NCI-H510A (cell line): ENCODE results near the gene FNIP1.
"Not testable (repeated sequence)": the region's sequence is repeated elsewhere in the genome, so short reads cannot be mapped to it uniquely, and the experiment has no call there.

Experiments used
- DNase-seq: peaks from one replicate; lab custom pipeline; 2025; lab: John Stamatoyannopoulos, UW

Gene FNIP1

DNA sequence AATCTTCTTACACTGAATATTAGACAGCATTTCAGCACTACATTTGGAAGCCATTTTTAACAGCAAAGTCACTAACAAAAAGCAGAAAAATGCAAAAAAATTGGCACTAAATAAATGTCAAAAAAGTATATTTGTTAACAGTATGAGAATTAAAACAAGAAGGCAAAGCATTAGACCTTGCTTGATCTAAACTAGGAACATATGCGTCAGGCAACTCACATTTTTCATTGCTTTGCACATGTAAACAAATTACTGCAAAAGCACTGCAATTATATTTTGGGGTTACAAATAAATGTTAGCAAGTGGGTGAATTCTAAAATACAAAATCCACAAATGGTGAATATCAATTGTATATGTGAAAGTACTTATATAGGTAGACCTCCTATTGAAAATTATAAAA, 112.8 kb downstream of the FNIP1 start:
- DNase-seq, result no peak

- no peak for DNase-seq
Measured at GRCh38 chr5:131682826-131683225, 114.0 kb downstream of the FNIP1 start.

DNA sequence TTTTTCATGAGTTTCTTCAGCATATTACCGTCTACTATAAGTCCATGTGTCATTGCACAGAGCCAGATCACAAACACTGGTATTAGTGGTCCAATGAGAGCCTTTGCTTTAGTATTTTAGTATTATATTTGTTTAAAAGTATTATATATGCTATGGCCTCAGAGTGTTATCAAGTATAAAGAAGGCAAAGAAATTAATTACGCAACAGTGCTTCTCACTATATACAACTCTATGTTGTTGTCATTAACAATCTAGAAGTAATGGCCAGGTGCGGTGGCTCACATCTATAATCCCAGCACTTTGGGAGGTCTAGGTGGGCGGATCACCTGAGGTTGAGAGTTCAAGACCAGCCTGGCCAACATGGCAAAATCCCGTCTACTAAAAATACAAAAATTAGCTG, 114.6 kb downstream of the FNIP1 start:
- no peak for DNase-seq

- no peak for DNase-seq
Measured at GRCh38 chr5:131679911-131680310, 116.9 kb downstream of the FNIP1 start.

GRCh38 chr5:131678273-131678672, 118.5 kb downstream of the FNIP1 start:
- DNase-seq, result not testable (repeated sequence)

GRCh38 chr5:131677115-131677514, 119.7 kb downstream of the FNIP1 start:
- DNase-seq, result no peak

GRCh38 chr5:131672776-131673175, 124.0 kb downstream of the FNIP1 start:
- DNase-seq, result no peak

- no peak for DNase-seq
Measured at GRCh38 chr5:131671994-131672655, 124.7 kb downstream of the FNIP1 start.

GRCh38 chr5:131671409-131671808, 125.4 kb downstream of the FNIP1 start:
- no peak for DNase-seq

GRCh38 chr5:131664929-131665328, 131.9 kb downstream of the FNIP1 start:
- DNase-seq, result no peak

- DNase-seq, result no peak
Measured at GRCh38 chr5:131661933-131662332, 134.9 kb downstream of the FNIP1 start.

DNA sequence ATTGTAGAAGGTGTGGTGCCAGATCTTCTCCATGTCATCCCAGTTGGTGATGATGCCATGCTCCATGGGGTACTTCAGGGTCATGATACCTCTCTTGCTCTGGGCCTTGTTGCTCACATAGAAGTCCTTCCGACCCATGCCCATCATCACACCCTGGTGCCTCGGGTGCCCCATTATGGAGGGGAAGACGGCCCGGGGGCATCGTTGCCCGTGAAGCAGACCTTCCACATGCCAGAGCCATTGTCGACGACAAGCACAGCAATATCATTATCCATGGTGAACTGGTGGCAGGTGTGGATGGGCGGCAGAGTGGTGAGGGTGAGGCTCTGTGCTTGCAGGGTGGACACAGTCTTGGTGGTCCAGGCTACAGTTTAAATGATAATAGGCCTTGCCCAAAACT, 137.0 kb downstream of the FNIP1 start:
- DNase-seq, result no peak

DNA sequence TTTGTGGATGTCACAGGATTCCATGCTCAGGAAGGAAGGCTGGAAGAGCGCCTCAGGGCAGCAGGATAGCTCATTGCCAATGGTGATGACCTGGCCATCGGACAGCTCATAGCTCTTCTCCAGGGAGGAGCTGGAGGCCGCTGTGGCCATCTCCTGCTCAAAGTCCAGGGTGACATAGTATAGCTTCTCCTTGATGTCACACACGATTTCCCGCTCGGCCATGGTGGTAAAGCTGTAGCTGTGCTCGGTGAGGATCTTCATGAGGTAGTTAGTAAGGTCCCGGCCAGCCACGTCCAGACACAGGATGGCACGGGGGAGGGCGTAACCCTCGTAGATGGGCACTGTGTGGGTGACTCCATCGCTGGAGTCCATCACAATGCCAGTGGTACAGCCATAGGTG, 137.5 kb downstream of the FNIP1 start:
- DNase-seq, result no peak

DNA sequence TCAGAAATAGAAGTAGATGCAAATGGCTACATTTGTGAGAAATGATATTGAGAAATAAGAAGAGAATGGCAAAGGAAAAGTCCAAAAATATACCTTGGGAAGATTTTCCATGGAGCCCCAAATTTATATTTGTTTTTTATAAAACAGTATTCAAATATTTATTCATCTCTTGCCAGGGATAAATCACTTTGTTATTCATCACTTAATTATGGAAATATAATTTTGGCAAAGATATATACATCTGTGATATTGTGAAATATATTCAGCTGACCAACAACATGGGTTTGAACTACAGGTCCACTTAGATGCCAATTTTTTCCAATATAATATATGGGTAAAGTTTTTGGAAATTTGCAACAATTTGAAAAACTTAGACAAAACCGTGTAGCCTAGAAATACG, 142.0 kb downstream of the FNIP1 start:
- DNase-seq, result no peak

GRCh38 chr5:131654309-131654708, 142.5 kb downstream of the FNIP1 start:
- DNase-seq, result no peak

- DNase-seq, result no peak
Measured at GRCh38 chr5:131649161-131649560, 147.7 kb downstream of the FNIP1 start.

DNA sequence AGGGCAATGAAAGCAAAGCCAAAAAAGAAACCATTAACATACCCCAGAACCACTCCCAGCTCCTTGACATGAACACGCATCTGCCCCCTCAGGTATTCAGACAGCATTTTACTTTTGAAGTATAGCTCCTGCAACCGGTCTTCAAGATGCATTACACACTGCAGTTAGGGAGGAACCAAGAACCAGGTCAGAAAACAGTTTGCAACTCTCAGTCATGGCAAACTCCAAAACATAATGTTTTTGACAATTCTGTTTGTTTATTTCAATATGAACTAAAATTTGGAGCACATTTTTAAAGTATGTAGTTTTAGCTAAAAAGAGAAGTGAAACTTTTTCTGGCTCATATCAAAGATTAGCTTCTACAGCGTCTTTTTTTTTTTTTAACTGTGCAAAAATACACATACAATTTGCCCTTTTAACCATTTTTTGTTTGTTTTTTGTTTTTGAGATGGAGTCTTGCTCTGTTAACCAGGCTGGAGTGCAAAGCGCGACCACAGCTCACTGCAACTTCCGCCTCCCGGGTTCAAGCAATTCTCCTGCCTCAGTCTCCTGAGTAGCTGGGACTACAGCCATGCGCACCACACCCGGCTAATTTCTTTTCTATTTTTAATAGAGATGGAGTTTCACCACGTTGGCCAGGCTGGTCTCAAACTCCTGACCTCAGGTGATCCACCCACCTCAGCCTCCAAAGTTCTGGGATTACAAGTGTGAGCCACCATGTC, 149.6 kb downstream of the FNIP1 start:
- no peak for DNase-seq

DNA sequence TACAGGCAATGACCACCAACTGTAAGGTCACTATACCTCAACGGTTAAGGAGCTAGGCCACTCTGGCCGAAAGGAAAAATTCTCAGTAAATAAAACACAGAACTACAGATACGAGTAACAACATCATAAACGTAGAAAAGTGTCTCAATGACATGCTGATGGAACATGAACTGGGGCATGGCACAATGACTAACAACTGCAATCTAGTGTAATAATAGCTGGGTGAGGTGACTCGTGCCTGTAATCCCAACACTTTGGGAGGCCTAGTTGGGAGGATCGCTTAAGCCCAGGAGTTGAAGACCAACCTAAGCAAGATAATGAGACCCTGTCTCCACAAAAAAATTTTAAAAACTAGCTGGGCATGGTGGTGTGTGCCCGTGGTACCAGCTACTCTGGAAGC, 152.0 kb downstream of the FNIP1 start:
- DNase-seq, result no peak

GRCh38 chr5:131644370-131644769, 152.4 kb downstream of the FNIP1 start:
- DNase-seq, result no peak

DNA sequence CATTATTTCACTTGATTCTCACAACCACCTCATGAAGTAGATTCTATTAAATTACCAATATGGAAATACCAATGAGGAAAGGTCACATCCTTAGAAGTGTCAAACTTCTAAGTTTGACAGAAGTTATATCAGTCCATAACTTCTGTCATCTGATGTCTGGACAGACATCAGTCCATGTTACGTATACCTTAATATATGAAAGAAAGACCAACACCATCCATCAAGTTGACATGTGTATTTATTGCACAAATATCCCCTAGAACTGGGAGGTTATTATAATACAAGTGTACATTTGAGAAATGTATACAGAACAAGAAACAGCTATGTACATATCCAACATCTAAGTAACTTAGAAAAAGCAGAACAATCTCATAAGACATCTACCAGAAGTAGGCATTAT, 155.3 kb downstream of the FNIP1 start:
- no peak for DNase-seq

GRCh38 chr5:131640043-131640856, 156.6 kb downstream of the FNIP1 start:
- no peak for DNase-seq

DNA sequence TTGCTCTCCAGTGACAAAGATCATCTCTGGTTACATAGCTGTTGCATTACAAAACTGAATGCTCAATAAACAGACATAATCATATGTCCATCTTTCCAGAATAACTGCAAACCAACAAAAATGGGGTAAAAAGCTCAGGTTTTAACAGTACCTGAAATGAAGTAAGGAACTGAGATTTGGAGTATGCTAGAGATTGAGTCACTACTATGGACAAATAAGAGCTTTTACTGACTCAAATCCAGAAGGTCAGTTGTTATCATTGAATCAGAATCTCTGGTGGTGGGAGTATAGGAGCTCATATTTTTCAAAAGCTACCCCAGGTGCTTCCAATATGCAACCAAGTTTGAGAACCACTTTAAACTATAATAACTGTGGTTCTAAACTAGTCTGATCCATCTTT, 157.7 kb downstream of the FNIP1 start:
- DNase-seq, result no peak

GRCh38 chr5:131637694-131638093, 159.1 kb downstream of the FNIP1 start:
- DNase-seq, result no peak
